Tibial nerve (tissue), 3 donors: Measurements from ENCODE around the gene COPA.

Experiments used
- POLR2A ChIP-seq, 2 donors: fragments of 450-650 bp; IDR thresholded peaks; one replicate each; pipeline ENCODE4 v1.6.1; 2017; ENCODE audit warnings: antibody characterized with exemption in 2 of 2, mild to moderate bottlenecking in 2 of 2, moderate library complexity in 2 of 2
- TF ChIP-seq, protein P1 (sequence below), 5 experiments: fragments of 200-600 bp in 3 of 5; fragments of 450-650 bp in 2 of 5; sonication (generic) in 3 of 5; IDR thresholded peaks; one replicate each; pipeline ENCODE4 v1.5.1; 2016 to 2019; ENCODE audit warnings: antibody characterized with exemption in 5 of 5, mild to moderate bottlenecking in 3 of 5, moderate library complexity in 2 of 5

- TF ChIP-seq, protein P1, sequence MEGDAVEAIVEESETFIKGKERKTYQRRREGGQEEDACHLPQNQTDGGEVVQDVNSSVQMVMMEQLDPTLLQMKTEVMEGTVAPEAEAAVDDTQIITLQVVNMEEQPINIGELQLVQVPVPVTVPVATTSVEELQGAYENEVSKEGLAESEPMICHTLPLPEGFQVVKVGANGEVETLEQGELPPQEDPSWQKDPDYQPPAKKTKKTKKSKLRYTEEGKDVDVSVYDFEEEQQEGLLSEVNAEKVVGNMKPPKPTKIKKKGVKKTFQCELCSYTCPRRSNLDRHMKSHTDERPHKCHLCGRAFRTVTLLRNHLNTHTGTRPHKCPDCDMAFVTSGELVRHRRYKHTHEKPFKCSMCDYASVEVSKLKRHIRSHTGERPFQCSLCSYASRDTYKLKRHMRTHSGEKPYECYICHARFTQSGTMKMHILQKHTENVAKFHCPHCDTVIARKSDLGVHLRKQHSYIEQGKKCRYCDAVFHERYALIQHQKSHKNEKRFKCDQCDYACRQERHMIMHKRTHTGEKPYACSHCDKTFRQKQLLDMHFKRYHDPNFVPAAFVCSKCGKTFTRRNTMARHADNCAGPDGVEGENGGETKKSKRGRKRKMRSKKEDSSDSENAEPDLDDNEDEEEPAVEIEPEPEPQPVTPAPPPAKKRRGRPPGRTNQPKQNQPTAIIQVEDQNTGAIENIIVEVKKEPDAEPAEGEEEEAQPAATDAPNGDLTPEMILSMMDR (IDR thresholded peaks at IDR 0.05), result no peak
- TF ChIP-seq POLR2A (IDR thresholded peaks at IDR 0.05), result no peak
Observed at GRCh38 chr1:160328184-160328583, 14.9 kb downstream of the COPA start.
